K562 (cell line): ENCODE measurements around the gene AQP6. TPM values are rescaled to one million over a fixed set of nuclear protein-coding genes. Genes with fewer than 3 reads are reported as not detected.

Source experiments
- ARHGAP35 ChIP-seq: fragments of 450-650 bp; IDR thresholded peaks from 2 replicates; pipeline ENCODE4 v1.6.1; 2018; ENCODE audit not compliant: partially characterized antibody
- FOXM1 ChIP-seq, 2 experiments: fragments of 450-650 bp in 1 of 2; sonication (generic) in 1 of 2; formaldehyde crosslinking in 1 of 2; IDR thresholded peaks; 2 replicates each; pipeline versions ENCODE4 v1.6.1 to v1.9.0; 2017 to 2022; ENCODE audit warnings: low read depth in 2 of 2, mild to moderate bottlenecking in 2 of 2, missing genetic modification reagents in 1 of 2, moderate library complexity in 1 of 2
- HMG20B ChIP-seq: fragments of 250-450 bp; sonication (Bioruptor Pico); IDR thresholded peaks from 2 replicates; pipeline ENCODE4 v1.5.0; 2021; ENCODE audit warnings: mild to moderate bottlenecking
- HNRNPL ChIP-seq: fragments of 200-400 bp; formaldehyde crosslinking; IDR thresholded peaks from 2 replicates; pipeline ENCODE4 v1.6.1; 2017; ENCODE audit warnings: low read depth, mild to moderate bottlenecking, low read length
- IRF2 ChIP-seq: sonication (generic); formaldehyde crosslinking; IDR thresholded peaks from 2 replicates; pipeline ENCODE4 v1.8.1; 2022; ENCODE audit warnings: mild to moderate bottlenecking, missing genetic modification reagents
- KLF10 ChIP-seq: fragments of 250-450 bp; sonication (Bioruptor Pico); IDR thresholded peaks from 2 replicates; pipeline ENCODE4 v1.6.1; 2021; ENCODE audit warnings: matching md5 sums
- MECOM ChIP-seq: fragments of 250-450 bp; sonication (Bioruptor Pico); IDR thresholded peaks from 2 replicates; pipeline ENCODE4 v1.8.0; 2022; ENCODE audit warnings: inconsistent platforms
- MED1 ChIP-seq: sonication (generic); formaldehyde crosslinking; IDR thresholded peaks from 2 replicates; pipeline ENCODE4 v1.8.1; 2023; ENCODE audit warnings: missing genetic modification reagents, borderline replicate concordance
- POLR2B ChIP-seq: fragments of 450-650 bp; IDR thresholded peaks from 2 replicates; pipeline ENCODE4 v1.6.1; 2018; ENCODE audit warnings: low read depth; ENCODE audit not compliant: partially characterized antibody
- ZC3H11A ChIP-seq: IDR thresholded peaks from 2 replicates; pipeline ENCODE4 v1.6.1; 2012; ENCODE audit warnings: low read depth, low read length, improper control_type of control experiment
- ZC3H4 ChIP-seq: sonication (generic); formaldehyde crosslinking; IDR thresholded peaks from 2 replicates; pipeline ENCODE4 v1.9.0; 2021; ENCODE audit warnings: missing genetic modification reagents, borderline replicate concordance
- ZNF696 ChIP-seq: fragments of 250-450 bp; sonication (Bioruptor Pico); conservative IDR thresholded peaks from 2 replicates; pipeline ENCODE4 v1.4.0; 2020; ENCODE audit warnings: mild to moderate bottlenecking, moderate library complexity
- polyA plus RNA-seq, 8 experiments: library from polyadenylated mRNA; depleted of rRNA in 4 of 8; stranded (reverse) in 5 of 8; unstranded in 3 of 8; fragments of >200 nt; fragmentation: Nextera tagmentation in 2 of 8; fragmentation: Illumina TruSeq in 1 of 8; extraction: Ambion mirVana in 2 of 8; extraction: Trizol in 1 of 8; gene quantifications; 2 replicates each; pipeline versions ENCODE4 v1.2.1 to v1.2.3, GENCODE V29; 2011 to 2014; ENCODE audit warnings: inconsistent platforms in 1 of 8, missing spikeins in 1 of 8
- total RNA-seq, 7 experiments: library from RNA; depleted of rRNA in 6 of 7; stranded (reverse); fragments of >200 nt in 6 of 7; fragmentation: Illumina TruSeq in 2 of 7; extraction: Trizol in 2 of 7; gene quantifications; 2 replicates each; pipeline versions ENCODE4 v1.2.1 to v1.2.3, GENCODE V29; 2011 to 2021; ENCODE audit warnings: low replicate concordance in 1 of 7
- TF ChIP-seq, protein P1 (sequence below): IDR thresholded peaks from 2 replicates; pipeline ENCODE4 v1.6.1; 2011; ENCODE audit not compliant: insufficient read length; ENCODE audit errors: extremely low read depth
- TF ChIP-seq, protein P2 (sequence below): fragments of 250-450 bp; sonication (Bioruptor Pico); IDR thresholded peaks from 2 replicates; pipeline ENCODE4 v1.5.0; 2021; ENCODE audit warnings: mild to moderate bottlenecking, borderline replicate concordance
- TF ChIP-seq, protein P3 (sequence below): IDR thresholded peaks from 3 replicates; pipeline ENCODE4 v1.6.1; 2011; ENCODE audit warnings: borderline replicate concordance, mild to moderate bottlenecking, moderate library complexity; ENCODE audit not compliant: insufficient read length; ENCODE audit errors: extremely low read depth
- TF ChIP-seq, protein P4 (sequence below): fragments of 250-450 bp; sonication (Bioruptor Pico); IDR thresholded peaks from 2 replicates; pipeline ENCODE4 v1.6.1; 2021; ENCODE audit warnings: mild to moderate bottlenecking
- TF ChIP-seq, protein P5 (sequence below): fragments of 450-650 bp; IDR thresholded peaks from 2 replicates; pipeline ENCODE4 v1.6.1; 2016; ENCODE audit warnings: missing biosample characterization, missing genetic modification characterization

The AQP6 gene
- total and polyA plus RNA-seq, 9 of the 15 experiments (the other 6 are each of a cell fraction or from before 2014, with no cell fraction given), result 0.05 to 0.12 TPM; not detected in 7

DNA sequence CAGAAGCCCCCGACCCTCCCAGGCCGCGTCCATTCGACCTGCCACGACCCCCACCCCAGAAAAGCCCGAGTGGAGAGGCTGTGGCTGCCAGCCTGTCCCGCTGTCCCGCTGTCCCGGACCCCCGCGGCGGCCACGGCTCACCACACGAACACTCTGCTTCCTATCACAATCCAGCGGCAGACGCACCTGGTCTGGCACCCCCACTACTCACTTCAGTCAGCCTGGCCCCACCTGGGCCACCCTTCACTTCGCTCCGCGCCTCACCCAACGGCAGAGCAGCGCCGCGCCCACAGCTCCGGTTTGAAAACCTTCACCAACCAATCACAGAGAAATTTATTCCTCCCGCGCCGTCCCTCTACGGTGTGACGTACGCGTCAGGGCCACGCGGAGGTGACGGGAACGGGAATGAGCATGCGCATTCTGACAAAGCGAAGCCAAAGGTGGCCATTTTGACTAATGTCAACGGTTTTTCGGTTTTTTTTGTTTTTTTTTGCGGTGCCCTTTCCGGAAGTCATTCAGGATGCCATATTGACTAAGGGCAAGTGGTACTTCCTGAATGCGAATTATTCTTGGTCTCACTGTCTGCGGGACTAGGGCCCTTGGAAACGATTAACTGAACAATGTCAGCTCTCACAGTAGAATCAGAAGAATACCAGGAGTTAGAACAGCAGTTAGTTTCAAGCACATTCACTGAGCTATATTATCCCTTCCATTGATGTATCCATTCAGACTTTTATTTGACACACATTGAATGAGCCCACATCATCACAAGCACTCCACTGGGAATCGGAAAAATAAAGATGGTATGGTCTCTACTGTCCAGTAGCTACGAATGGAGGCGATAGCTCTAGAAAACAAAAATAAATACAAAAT lies 52.7 kb downstream of the AQP6 start, which contains the start of gene RACGAP1 (continued):
- TF ChIP-seq HMG20B (CRISPR knock-in tag), result no peak
- TF ChIP-seq, protein P1, sequence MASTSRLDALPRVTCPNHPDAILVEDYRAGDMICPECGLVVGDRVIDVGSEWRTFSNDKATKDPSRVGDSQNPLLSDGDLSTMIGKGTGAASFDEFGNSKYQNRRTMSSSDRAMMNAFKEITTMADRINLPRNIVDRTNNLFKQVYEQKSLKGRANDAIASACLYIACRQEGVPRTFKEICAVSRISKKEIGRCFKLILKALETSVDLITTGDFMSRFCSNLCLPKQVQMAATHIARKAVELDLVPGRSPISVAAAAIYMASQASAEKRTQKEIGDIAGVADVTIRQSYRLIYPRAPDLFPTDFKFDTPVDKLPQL, result no peak
- TF ChIP-seq HNRNPL, result no peak
- TF ChIP-seq, protein P2, sequence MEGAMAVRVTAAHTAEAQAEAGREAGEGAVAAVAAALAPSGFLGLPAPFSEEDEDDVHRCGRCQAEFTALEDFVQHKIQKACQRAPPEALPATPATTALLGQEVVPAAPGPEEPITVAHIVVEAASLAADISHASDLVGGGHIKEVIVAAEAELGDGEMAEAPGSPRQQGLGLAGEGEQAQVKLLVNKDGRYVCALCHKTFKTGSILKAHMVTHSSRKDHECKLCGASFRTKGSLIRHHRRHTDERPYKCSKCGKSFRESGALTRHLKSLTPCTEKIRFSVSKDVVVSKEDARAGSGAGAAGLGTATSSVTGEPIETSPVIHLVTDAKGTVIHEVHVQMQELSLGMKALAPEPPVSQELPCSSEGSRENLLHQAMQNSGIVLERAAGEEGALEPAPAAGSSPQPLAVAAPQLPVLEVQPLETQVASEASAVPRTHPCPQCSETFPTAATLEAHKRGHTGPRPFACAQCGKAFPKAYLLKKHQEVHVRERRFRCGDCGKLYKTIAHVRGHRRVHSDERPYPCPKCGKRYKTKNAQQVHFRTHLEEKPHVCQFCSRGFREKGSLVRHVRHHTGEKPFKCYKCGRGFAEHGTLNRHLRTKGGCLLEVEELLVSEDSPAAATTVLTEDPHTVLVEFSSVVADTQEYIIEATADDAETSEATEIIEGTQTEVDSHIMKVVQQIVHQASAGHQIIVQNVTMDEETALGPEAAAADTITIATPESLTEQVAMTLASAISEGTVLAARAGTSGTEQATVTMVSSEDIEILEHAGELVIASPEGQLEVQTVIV (CRISPR knock-in tag), result 0 out of 2 replicates have a peak, but pooled peaks have one; percentile 14
- TF ChIP-seq ZC3H4 (CRISPR knock-in tag), result no peak
- TF ChIP-seq, protein P3, sequence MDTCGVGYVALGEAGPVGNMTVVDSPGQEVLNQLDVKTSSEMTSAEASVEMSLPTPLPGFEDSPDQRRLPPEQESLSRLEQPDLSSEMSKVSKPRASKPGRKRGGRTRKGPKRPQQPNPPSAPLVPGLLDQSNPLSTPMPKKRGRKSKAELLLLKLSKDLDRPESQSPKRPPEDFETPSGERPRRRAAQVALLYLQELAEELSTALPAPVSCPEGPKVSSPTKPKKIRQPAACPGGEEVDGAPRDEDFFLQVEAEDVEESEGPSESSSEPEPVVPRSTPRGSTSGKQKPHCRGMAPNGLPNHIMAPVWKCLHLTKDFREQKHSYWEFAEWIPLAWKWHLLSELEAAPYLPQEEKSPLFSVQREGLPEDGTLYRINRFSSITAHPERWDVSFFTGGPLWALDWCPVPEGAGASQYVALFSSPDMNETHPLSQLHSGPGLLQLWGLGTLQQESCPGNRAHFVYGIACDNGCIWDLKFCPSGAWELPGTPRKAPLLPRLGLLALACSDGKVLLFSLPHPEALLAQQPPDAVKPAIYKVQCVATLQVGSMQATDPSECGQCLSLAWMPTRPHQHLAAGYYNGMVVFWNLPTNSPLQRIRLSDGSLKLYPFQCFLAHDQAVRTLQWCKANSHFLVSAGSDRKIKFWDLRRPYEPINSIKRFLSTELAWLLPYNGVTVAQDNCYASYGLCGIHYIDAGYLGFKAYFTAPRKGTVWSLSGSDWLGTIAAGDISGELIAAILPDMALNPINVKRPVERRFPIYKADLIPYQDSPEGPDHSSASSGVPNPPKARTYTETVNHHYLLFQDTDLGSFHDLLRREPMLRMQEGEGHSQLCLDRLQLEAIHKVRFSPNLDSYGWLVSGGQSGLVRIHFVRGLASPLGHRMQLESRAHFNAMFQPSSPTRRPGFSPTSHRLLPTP, result no peak
- no peak for TF ChIP-seq ARHGAP35
- TF ChIP-seq POLR2B, result peak; percentile 76
- TF ChIP-seq IRF2 (CRISPR knock-in tag), result no peak
- TF ChIP-seq FOXM1 (IDR thresholded peaks at IDR 0.05; ENCODE audit: low read depth), result peak; percentile 100
- peak; percentile 99 for TF ChIP-seq FOXM1 (CRISPR knock-in tag; IDR thresholded peaks at IDR 0.05; ENCODE audit: low read depth)
- peak; percentile 17; the same call in 1 of the 2 replicates for TF ChIP-seq MECOM (CRISPR knock-in tag)
- TF ChIP-seq, protein P4, sequence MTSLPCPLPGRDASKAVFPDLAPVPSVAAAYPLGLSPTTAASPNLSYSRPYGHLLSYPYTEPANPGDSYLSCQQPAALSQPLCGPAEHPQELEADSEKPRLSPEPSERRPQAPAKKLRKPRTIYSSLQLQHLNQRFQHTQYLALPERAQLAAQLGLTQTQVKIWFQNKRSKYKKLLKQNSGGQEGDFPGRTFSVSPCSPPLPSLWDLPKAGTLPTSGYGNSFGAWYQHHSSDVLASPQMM, result no peak
- TF ChIP-seq KLF10 (CRISPR knock-in tag), result no peak
- TF ChIP-seq, protein P5, sequence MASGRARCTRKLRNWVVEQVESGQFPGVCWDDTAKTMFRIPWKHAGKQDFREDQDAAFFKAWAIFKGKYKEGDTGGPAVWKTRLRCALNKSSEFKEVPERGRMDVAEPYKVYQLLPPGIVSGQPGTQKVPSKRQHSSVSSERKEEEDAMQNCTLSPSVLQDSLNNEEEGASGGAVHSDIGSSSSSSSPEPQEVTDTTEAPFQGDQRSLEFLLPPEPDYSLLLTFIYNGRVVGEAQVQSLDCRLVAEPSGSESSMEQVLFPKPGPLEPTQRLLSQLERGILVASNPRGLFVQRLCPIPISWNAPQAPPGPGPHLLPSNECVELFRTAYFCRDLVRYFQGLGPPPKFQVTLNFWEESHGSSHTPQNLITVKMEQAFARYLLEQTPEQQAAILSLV (tag), result no peak
- no peak for TF ChIP-seq ZNF696 (CRISPR knock-in tag)
- TF ChIP-seq ZC3H11A, result no peak
- no peak for TF ChIP-seq MED1 (CRISPR knock-in tag)
